Stomach (tissue), 9 donors: Measurements from ENCODE around the gene ERCC4. TPM values are rescaled to one million over a fixed set of nuclear protein-coding genes. Genes with fewer than 3 reads are reported as not detected.

ENCODE experiments used
- DNase-seq, 2 donors: peaks; one replicate each; pipeline versions ENCODE4 v3.0.0 to v3.0.0-alpha.2; 2013 to 2019
- H3K27ac ChIP-seq, 5 donors: fragments of 200-600 bp in 4 of 5; sonication (generic) in 4 of 5; one replicate each; pipeline ENCODE4 v1.5.1; 2013 to 2019; ENCODE audit warnings: mild to moderate bottlenecking in 1 of 5, moderate library complexity in 1 of 5
- H3K27me3 ChIP-seq, 3 donors: fragments of 200-600 bp; sonication (generic); one replicate each; pipeline ENCODE4 v1.5.1; 2017 to 2019; ENCODE audit warnings: mixed run types in 1 of 3
- H3K36me3 ChIP-seq, 4 donors: fragments of 200-600 bp; sonication (generic); 1 replicate in 3 of 4; 2 replicates in 1 of 4; pipeline ENCODE4 v1.5.1; 2016 to 2019
- H3K4me1 ChIP-seq, 4 donors: fragments of 200-600 bp; sonication (generic); one replicate each; pipeline ENCODE4 v1.5.1; 2016 to 2019
- H3K4me3 ChIP-seq, 4 donors: fragments of 200-600 bp; sonication (generic) in 3 of 4; one replicate each; pipeline ENCODE4 v1.5.1; 2016 to 2019; ENCODE audit warnings: mild to moderate bottlenecking in 1 of 4
- H3K9me3 ChIP-seq, 4 donors: fragments of 200-600 bp; sonication (generic); one replicate each; pipeline ENCODE4 v1.5.1; 2016 to 2019
- EP300 ChIP-seq: sonication (generic); formaldehyde crosslinking; IDR thresholded peaks from one replicate; pipeline ENCODE4 v1.6.1; 2017; ENCODE audit warnings: antibody characterized with exemption
- POLR2A ChIP-seq, 4 donors: fragments of 450-650 bp; IDR thresholded peaks; one replicate each; pipeline ENCODE4 v1.6.1; 2016; ENCODE audit warnings: antibody characterized with exemption in 4 of 4, control low read depth in 2 of 4, mild to moderate bottlenecking in 1 of 4, moderate library complexity in 1 of 4
- POLR2AphosphoS5 ChIP-seq, 3 donors: sonication (generic); formaldehyde crosslinking; IDR thresholded peaks; one replicate each; pipeline ENCODE4 v1.6.1; 2016; ENCODE audit warnings: antibody characterized with exemption in 3 of 3
- WGBS, 5 donors: extraction: QIAGEN DNeasy Blood & Tissue Kit in 3 of 5; methylation state at CpG; one replicate each; pipeline versions ENCODE4 v1.1.5 to v1.1.7; 2013 to 2018; 5-methylcytosine and 5-hydroxymethylcytosine counted together
- intact Hi-C: fragments of 100-400 bp; cut with DNase I; formaldehyde crosslinking; loops from one replicate; pipeline ENCODE4 v1.15.1; 2023; ENCODE audit warnings: low total_unique reads
- polyA plus RNA-seq, 3 donors: library from polyadenylated mRNA; stranded (reverse); fragments of 200-250 nt; gene quantifications; one replicate each; pipeline ENCODE4 v1.2.3, GENCODE V29; 2013
- total RNA-seq, 5 donors: library from RNA; depleted of rRNA; stranded (reverse); fragments of >200 nt; gene quantifications; one replicate each; pipeline versions ENCODE4 v1.1.0 to v1.2.3, GENCODE V29; 2014 to 2016
- TF ChIP-seq, protein P1 (sequence below), 7 experiments: fragments of 450-650 bp in 4 of 7; fragments of 200-600 bp in 3 of 7; sonication (generic) in 3 of 7; IDR thresholded peaks; one replicate each; pipeline ENCODE4 v1.5.1; 2016 to 2019; ENCODE audit warnings: antibody characterized with exemption in 7 of 7, control low read depth in 2 of 7, mild to moderate bottlenecking in 1 of 7
- donor health status: healthy with polysubstance abuse.
- donor health status: Bipolar disorder and iron deficiency.
- donor health status: healthy.

The ERCC4 gene
- total and polyA plus RNA-seq, 8 donors, result 1.2 to 45.8 (median 7.7) TPM

DNA sequence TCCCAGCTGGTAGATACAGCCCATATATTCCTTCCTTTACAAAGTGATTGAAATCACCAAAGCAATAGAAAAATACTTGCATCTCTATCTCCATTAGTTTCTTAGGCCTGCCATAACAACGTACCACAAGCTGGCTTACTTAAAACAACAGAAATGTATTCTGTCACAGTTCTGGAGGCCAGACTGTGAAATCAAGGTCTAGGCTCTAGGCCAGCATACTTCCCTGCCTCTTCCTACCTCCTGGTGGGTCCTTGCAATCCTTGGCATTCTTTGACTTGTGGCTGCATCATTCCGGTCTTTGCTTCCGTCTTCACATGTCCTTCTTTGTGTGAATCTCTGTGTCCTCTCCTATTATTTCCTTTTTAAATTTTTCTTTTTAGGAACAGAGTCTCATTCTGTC, 62.5 kb downstream of the ERCC4 start:
- Histone ChIP-seq H3K27ac (no peak overlapping the region), H3K36me3 (no peaks in the 10 kb centered on the region), H3K4me1 (no peaks in the 10 kb centered on the region), H3K9me3 (peaks cover 0 to 14% (median 5%) of the 10 kb centered on the region in 4 donors), H3K4me3 (no peak overlapping the region), H3K27me3 (no peaks in the 10 kb centered on the region)
- DNase-seq, result no peak
- WGBS, 5 donors, result 84 to 91% (median 87%) methylated on average over 3 of the region's 3 CpGs
- no peak for TF ChIP-seq POLR2A (IDR thresholded peaks at IDR 0.05)
- no peak for TF ChIP-seq POLR2AphosphoS5 (IDR thresholded peaks at IDR 0.05)
- TF ChIP-seq, protein P1, sequence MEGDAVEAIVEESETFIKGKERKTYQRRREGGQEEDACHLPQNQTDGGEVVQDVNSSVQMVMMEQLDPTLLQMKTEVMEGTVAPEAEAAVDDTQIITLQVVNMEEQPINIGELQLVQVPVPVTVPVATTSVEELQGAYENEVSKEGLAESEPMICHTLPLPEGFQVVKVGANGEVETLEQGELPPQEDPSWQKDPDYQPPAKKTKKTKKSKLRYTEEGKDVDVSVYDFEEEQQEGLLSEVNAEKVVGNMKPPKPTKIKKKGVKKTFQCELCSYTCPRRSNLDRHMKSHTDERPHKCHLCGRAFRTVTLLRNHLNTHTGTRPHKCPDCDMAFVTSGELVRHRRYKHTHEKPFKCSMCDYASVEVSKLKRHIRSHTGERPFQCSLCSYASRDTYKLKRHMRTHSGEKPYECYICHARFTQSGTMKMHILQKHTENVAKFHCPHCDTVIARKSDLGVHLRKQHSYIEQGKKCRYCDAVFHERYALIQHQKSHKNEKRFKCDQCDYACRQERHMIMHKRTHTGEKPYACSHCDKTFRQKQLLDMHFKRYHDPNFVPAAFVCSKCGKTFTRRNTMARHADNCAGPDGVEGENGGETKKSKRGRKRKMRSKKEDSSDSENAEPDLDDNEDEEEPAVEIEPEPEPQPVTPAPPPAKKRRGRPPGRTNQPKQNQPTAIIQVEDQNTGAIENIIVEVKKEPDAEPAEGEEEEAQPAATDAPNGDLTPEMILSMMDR (IDR thresholded peaks at IDR 0.05), result no peak
- no peak for TF ChIP-seq EP300
- intact Hi-C loops, result no loop called here

DNA sequence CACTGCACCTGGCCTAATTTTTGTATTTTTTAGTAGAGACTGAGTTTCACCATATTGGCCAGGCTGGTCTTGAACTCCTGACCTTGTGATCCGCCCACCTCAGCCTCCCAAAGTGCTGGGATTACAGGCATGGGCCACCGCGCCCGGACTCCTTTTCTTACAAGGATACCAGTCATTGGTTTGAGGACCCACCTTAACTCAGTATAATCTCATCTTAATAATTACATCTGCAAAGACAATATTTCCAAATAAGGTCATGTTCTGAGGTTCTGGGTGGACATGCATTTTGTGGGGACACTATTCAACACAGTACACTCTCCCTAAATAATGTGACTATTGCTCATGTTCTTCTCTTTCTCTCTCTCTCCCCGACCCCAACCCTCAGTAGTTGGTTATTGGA, 63.7 kb downstream of the ERCC4 start:
- H3K27ac ChIP-seq, result no peak overlapping the region
- H3K4me3 ChIP-seq, result no peak overlapping the region
- 62 to 85% (median 78%) methylated on average over 5 of the region's 5 CpGs for WGBS, 5 donors
- no peak for DNase-seq
- TF ChIP-seq, protein P1 (IDR thresholded peaks at IDR 0.05), result no peak
- no peak for TF ChIP-seq EP300
- no peak for TF ChIP-seq POLR2AphosphoS5 (IDR thresholded peaks at IDR 0.05)
- no peak for TF ChIP-seq POLR2A (IDR thresholded peaks at IDR 0.05)
- H3K4me1 ChIP-seq, result no peaks in the 10 kb centered on the region
- no peaks in the 10 kb centered on the region for H3K27me3 ChIP-seq
- H3K9me3 ChIP-seq, result peaks cover 0 to 14% (median 5%) of the 10 kb centered on the region in 4 donors
- intact Hi-C loops, result no loop called here
- H3K36me3 ChIP-seq, result no peaks in the 10 kb centered on the region

DNA sequence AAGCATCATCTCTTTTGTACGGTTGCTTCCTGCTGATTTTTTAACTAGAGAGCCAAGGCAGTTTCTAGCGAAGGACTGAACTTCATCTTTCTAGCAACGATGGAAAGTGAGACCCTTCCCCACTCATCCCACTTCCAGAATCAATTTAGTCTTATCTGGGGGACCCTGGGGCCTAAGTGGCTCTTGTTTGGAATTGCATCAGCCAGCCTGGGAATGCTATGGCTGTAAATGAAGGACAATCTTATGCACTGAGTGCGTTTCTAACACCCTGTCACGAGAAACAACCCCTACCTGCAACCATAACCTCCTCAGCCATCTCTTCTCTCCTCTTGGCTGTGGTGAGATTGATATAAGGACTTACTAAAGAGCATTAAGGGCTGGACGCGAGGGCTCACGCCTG, 64.8 kb downstream of the ERCC4 start:
- H3K36me3 ChIP-seq, result no peaks in the 10 kb centered on the region
- intact Hi-C loops, result no loop called here
- 82 to 88% (median 86%) methylated on average over 8 of the region's 8 CpGs for WGBS, 5 donors
- DNase-seq, result no peak
- H3K9me3 ChIP-seq, result peaks cover 0 to 10% (median 5%) of the 10 kb centered on the region in 4 donors
- no peak overlapping the region for H3K4me3 ChIP-seq
- no peaks in the 10 kb centered on the region for H3K27me3 ChIP-seq
- no peak for TF ChIP-seq POLR2AphosphoS5 (IDR thresholded peaks at IDR 0.05)
- TF ChIP-seq POLR2A (IDR thresholded peaks at IDR 0.05), result no peak
- TF ChIP-seq, protein P1 (IDR thresholded peaks at IDR 0.05), result no peak
- TF ChIP-seq EP300, result no peak
- H3K4me1 ChIP-seq, result no peaks in the 10 kb centered on the region
- no peak overlapping the region for H3K27ac ChIP-seq

DNA sequence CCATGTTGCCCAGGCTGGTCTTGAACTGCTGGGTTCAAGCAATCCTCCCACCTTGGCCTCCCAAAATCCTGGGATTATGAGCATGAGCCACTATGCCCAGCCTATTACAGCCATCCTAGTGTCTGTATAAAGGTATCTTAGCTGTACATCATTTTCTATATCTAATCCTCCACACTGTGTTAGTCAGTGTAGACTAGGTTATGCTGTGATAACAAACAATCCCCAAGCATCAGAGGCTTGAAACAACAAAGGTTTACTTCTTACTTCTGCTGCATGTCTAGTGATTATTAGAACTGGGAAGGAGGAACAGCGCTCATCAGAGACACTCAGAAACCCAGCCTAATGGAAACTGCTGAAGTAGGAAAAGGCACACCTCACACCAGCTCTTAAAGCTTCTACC, 68.1 kb downstream of the ERCC4 start:
- no peaks in the 10 kb centered on the region for H3K4me1 ChIP-seq
- intact Hi-C loops, result no loop called here
- H3K27ac ChIP-seq, result no peak overlapping the region
- DNase-seq, result no peak
- H3K4me3 ChIP-seq, result no peak overlapping the region
- TF ChIP-seq POLR2AphosphoS5 (IDR thresholded peaks at IDR 0.05), result no peak
- TF ChIP-seq POLR2A (IDR thresholded peaks at IDR 0.05), result no peak
- TF ChIP-seq EP300, result no peak
- TF ChIP-seq, protein P1 (IDR thresholded peaks at IDR 0.05), result no peak
- WGBS, 5 donors, result 94 to 100% (median 97%) methylated on average over 1 of the region's 1 CpG
- H3K36me3 ChIP-seq, result no peaks in the 10 kb centered on the region
- H3K27me3 ChIP-seq, result no peaks in the 10 kb centered on the region
- no peaks in the 10 kb centered on the region for H3K9me3 ChIP-seq
